Liver (tissue), 9 donors: ENCODE results near the gene C9orf50. TPM values are rescaled to one million over a fixed set of nuclear protein-coding genes. Genes with fewer than 3 reads are reported as not detected.
A peak's percentile ranks its signal among the peaks of the same experiment; 100 is the strongest.

ENCODE experiments used
- DNase-seq: peaks from one replicate; pipeline ENCODE4 v3.0.0-alpha.2; 2017; ENCODE audit warnings: low spot score
- H3K27ac ChIP-seq, 2 donors: one replicate each; pipeline ENCODE4 v1.7.0; 2013; ENCODE audit warnings: inconsistent platforms in 2 of 2, low read length in 2 of 2, control low read depth in 1 of 2, low read depth in 1 of 2, mild to moderate bottlenecking in 1 of 2
- H3K27me3 ChIP-seq, 4 donors: one replicate each; pipeline versions ENCODE4 v1.6.1 to v1.7.0; 2013; ENCODE audit warnings: low read length in 3 of 4, inconsistent platforms in 1 of 4, mild to moderate bottlenecking in 1 of 4, moderate library complexity in 1 of 4; ENCODE audit not compliant: control insufficient read depth in 4 of 4, insufficient read depth in 4 of 4
- H3K36me3 ChIP-seq, 4 donors: one replicate each; pipeline versions ENCODE4 v1.6.1 to v1.7.0; 2013; ENCODE audit warnings: low read length in 3 of 4, mild to moderate bottlenecking in 3 of 4, low read depth in 1 of 4, moderate library complexity in 1 of 4; ENCODE audit not compliant: control insufficient read depth in 4 of 4, insufficient read depth in 3 of 4
- H3K4me1 ChIP-seq, 4 donors: one replicate each; pipeline versions ENCODE4 v1.6.1 to v1.7.0; 2013; ENCODE audit warnings: low read length in 3 of 4, mild to moderate bottlenecking in 3 of 4, moderate library complexity in 1 of 4; ENCODE audit not compliant: control insufficient read depth in 4 of 4, insufficient read depth in 4 of 4
- H3K4me3 ChIP-seq, 3 donors: one replicate each; pipeline versions ENCODE4 v1.6.1 to v1.7.0; 2013; ENCODE audit warnings: low read length in 3 of 3, control low read depth in 1 of 3, low read depth in 1 of 3, mild to moderate bottlenecking in 1 of 3
- H3K9ac ChIP-seq, 2 donors: one replicate each; pipeline ENCODE4 v1.7.0; 2013; ENCODE audit warnings: low read length in 2 of 2, mild to moderate bottlenecking in 2 of 2, moderate library complexity in 2 of 2, control low read depth in 1 of 2, low read depth in 1 of 2
- H3K9me3 ChIP-seq, 4 donors: one replicate each; pipeline versions ENCODE4 v1.6.1 to v1.7.0; 2013; ENCODE audit warnings: low read length in 3 of 4; ENCODE audit not compliant: control insufficient read depth in 4 of 4
- ATF3 ChIP-seq: IDR thresholded peaks from 2 replicates; pipeline ENCODE4 v1.6.1; 2016; ENCODE audit warnings: antibody characterized with exemption
- CTCF ChIP-seq: fragments of 150-350 bp; IDR thresholded peaks from 2 replicates; pipeline ENCODE4 v1.5.1; 2017; ENCODE audit warnings: improper control_type of control experiment, low read depth, low read length; ENCODE audit not compliant: missing input control
- EGR1 ChIP-seq, 2 donors: IDR thresholded peaks; 2 replicates each; pipeline ENCODE4 v1.6.1; 2016 to 2018; ENCODE audit warnings: antibody characterized with exemption in 2 of 2, low read depth in 2 of 2
- FOXA1 ChIP-seq: IDR thresholded peaks from 2 replicates; pipeline ENCODE4 v1.6.1; 2016; ENCODE audit warnings: antibody characterized with exemption
- GABPA ChIP-seq, 2 donors: IDR thresholded peaks in 1 of 2; conservative IDR thresholded peaks in 1 of 2; 2 replicates each; pipeline ENCODE4 v1.6.1; 2016; ENCODE audit warnings: antibody characterized with exemption in 2 of 2, mild to moderate bottlenecking in 1 of 2, moderate library complexity in 1 of 2
- HNF4G ChIP-seq: IDR thresholded peaks from 2 replicates; pipeline ENCODE4 v1.6.1; 2016; ENCODE audit warnings: antibody characterized with exemption
- MAX ChIP-seq: IDR thresholded peaks from 2 replicates; pipeline ENCODE4 v1.6.1; 2016; ENCODE audit warnings: antibody characterized with exemption
- RAD21 ChIP-seq, 2 donors: IDR thresholded peaks; 2 replicates each; pipeline ENCODE4 v1.6.1; 2016; ENCODE audit warnings: antibody characterized with exemption in 2 of 2, mild to moderate bottlenecking in 2 of 2
- REST ChIP-seq: IDR thresholded peaks from 2 replicates; pipeline ENCODE4 v1.6.1; 2016; ENCODE audit warnings: antibody characterized with exemption, mild to moderate bottlenecking
- YY1 ChIP-seq: IDR thresholded peaks from 2 replicates; pipeline ENCODE4 v1.6.1; 2016; ENCODE audit warnings: antibody characterized with exemption, mild to moderate bottlenecking
- WGBS: extraction: QIAGEN DNeasy Blood & Tissue Kit; methylation state at CpG from one replicate; pipeline ENCODE4 v1.1.7; 2013; 5-methylcytosine and 5-hydroxymethylcytosine counted together
- polyA plus RNA-seq, 2 donors: library from polyadenylated mRNA; stranded (reverse) in 1 of 2; unstranded in 1 of 2; fragments of 200-250 nt in 1 of 2; fragments of >200 nt in 1 of 2; fragmentation: Nextera tagmentation in 1 of 2; extraction: Ambion mirVana in 1 of 2; gene quantifications; one replicate each; pipeline versions ENCODE4 v1.2.1 to v1.2.3, GENCODE V29; 2013 to 2015
- total RNA-seq, 2 donors: library from RNA; depleted of rRNA; stranded (reverse); fragments of >200 nt; gene quantifications; one replicate each; pipeline ENCODE4 v1.2.3, GENCODE V29; 2014
- donor health status: healthy.
- donor health status: healthy.
- donor health status: healthy.
- donor health status: healthy.
- donor health status: healthy.

C9orf50 gene
- total and polyA plus RNA-seq, 4 donors: 0.23 TPM; not detected in 3

GRCh38 chr9:129570450-129571297 lies 50.2 kb downstream of the C9orf50 start:
- peaks cover 5 to 28% (median 16%) of the 10 kb centered on the region in 4 donors for H3K4me1 ChIP-seq
- no peak overlapping the region for H3K9ac ChIP-seq
- WGBS: 71% methylated on average over 14 of the region's 14 CpGs
- H3K36me3 ChIP-seq: no peaks in the 10 kb centered on the region
- no peak for DNase-seq
- H3K9me3 ChIP-seq: peaks cover 0 to 6% (median under 1%) of the 10 kb centered on the region in 4 donors
- H3K4me3 ChIP-seq: no peak overlapping the region
- peak overlapping the region; percentile 66 to 91 for H3K27ac ChIP-seq
- no peaks in the 10 kb centered on the region for H3K27me3 ChIP-seq
- TF ChIP-seq ATF3: no peak
- TF ChIP-seq YY1: peak; percentile 66

- H3K9ac ChIP-seq: no peak overlapping the region
- TF ChIP-seq REST (no peak), GABPA (IDR thresholded peaks at IDR 0.05 in 1 of 2, conservative IDR thresholded peaks at IDR 0.05 in 1 of 2) (no peak), FOXA1 (no peak), MAX (no peak), HNF4G (no peak), EGR1 (IDR thresholded peaks at IDR 0.05; ENCODE audit: low read depth in 2 of 2) (no peak), CTCF (peak; percentile 41), RAD21 (IDR thresholded peaks at IDR 0.05) (peak; percentile 55 to 77)
- no peaks in the 10 kb centered on the region for H3K36me3 ChIP-seq
- peak overlapping the region; percentile 66 to 91 for H3K27ac ChIP-seq
- DNase-seq: no peak
- H3K4me1 ChIP-seq: peaks cover 5 to 28% (median 16%) of the 10 kb centered on the region in 4 donors
- H3K9me3 ChIP-seq: peaks cover 0 to 6% (median under 1%) of the 10 kb centered on the region in 4 donors
- H3K4me3 ChIP-seq: no peak overlapping the region
- 58% methylated on average over 9 of the region's 9 CpGs for WGBS
- no peaks in the 10 kb centered on the region for H3K27me3 ChIP-seq
Measured at GRCh38 chr9:129569502-129570449, 51.1 kb downstream of the C9orf50 start.
